Keratinocyte (primary cell): ENCODE measurements around the gene BET1. TPM values are rescaled to one million over a fixed set of nuclear protein-coding genes. Genes with fewer than 3 reads are reported as not detected.

Source experiments
- DNase-seq: peaks from one replicate; pipeline ENCODE4 v3.0.0-alpha.2; 2011; ENCODE audit warnings: low read depth, missing footprints, low spot score
- FAIRE-seq: peaks from 2 replicates; lab custom pipeline; 2011; peaks lifted over from hg19 to GRCh38; lab: Jason Lieb, UNC
- H2AFZ ChIP-seq: 2 replicates; pipeline ENCODE4 v1.6.0; 2012; ENCODE audit warnings: low read length, control low read depth, inconsistent platforms; ENCODE audit not compliant: control insufficient read depth
- H3K27ac ChIP-seq: 2 replicates; pipeline ENCODE4 v1.5.1; 2011; ENCODE audit warnings: low read length; ENCODE audit not compliant: control insufficient read depth, insufficient read depth
- H3K27me3 ChIP-seq: 3 replicates; pipeline ENCODE4 v1.6.0; 2011; ENCODE audit warnings: low read length; ENCODE audit not compliant: control insufficient read depth, insufficient read depth; ENCODE audit errors: extremely low read depth
- H3K36me3 ChIP-seq, 2 experiments: 2 replicates in 1 of 2; 3 replicates in 1 of 2; pipeline ENCODE4 v1.5.1; 2011; ENCODE audit warnings: low read length in 2 of 2, mild to moderate bottlenecking in 1 of 2; ENCODE audit not compliant: control insufficient read depth in 2 of 2, insufficient read depth in 2 of 2; ENCODE audit errors: extremely low read depth in 1 of 2
- H3K4me1 ChIP-seq: 3 replicates; pipeline ENCODE4 v1.5.1; 2011; ENCODE audit warnings: low read length; ENCODE audit not compliant: control insufficient read depth, insufficient read depth; ENCODE audit errors: extremely low read depth
- H3K4me2 ChIP-seq: 3 replicates; pipeline ENCODE4 v1.6.0; 2011; ENCODE audit warnings: low read depth, low read length; ENCODE audit not compliant: control insufficient read depth, insufficient read depth; ENCODE audit errors: extremely low read depth
- H3K4me3 ChIP-seq, 3 experiments: fragments of 200-600 bp in 1 of 3; sonication (generic) in 1 of 3; 2 replicates in 2 of 3; 3 replicates in 1 of 3; pipeline ENCODE4 v1.5.1; 2011 to 2016; ENCODE audit warnings: low read length in 3 of 3, mild to moderate bottlenecking in 3 of 3, control low read depth in 2 of 3, inconsistent platforms in 1 of 3, low read depth in 1 of 3, mixed read lengths in 1 of 3, mixed run types in 1 of 3, moderate library complexity in 1 of 3; ENCODE audit not compliant: control insufficient read depth in 2 of 3, insufficient read depth in 2 of 3; ENCODE audit errors: extremely low read depth in 1 of 3
- H3K79me2 ChIP-seq: 2 replicates; pipeline ENCODE4 v1.6.0; 2012; ENCODE audit warnings: low read length; ENCODE audit not compliant: control insufficient read depth, insufficient read depth
- H3K9ac ChIP-seq: 3 replicates; pipeline ENCODE4 v1.6.0; 2011; ENCODE audit warnings: low read length; ENCODE audit not compliant: control insufficient read depth, insufficient read depth; ENCODE audit errors: extremely low read depth
- H3K9me1 ChIP-seq: 3 replicates; pipeline ENCODE4 v1.6.0; 2011; ENCODE audit warnings: low read length; ENCODE audit not compliant: control insufficient read depth, insufficient read depth; ENCODE audit errors: extremely low read depth
- H3K9me3 ChIP-seq: 2 replicates; pipeline ENCODE4 v1.5.1; 2012; ENCODE audit warnings: low read depth, low read length; ENCODE audit not compliant: control insufficient read depth
- H4K20me1 ChIP-seq: 3 replicates; pipeline ENCODE4 v1.6.0; 2011; ENCODE audit warnings: low read length; ENCODE audit not compliant: control insufficient read depth, insufficient read depth; ENCODE audit errors: extremely low read depth
- CTCF ChIP-seq, 3 experiments: IDR thresholded peaks in 1 of 3; conservative IDR thresholded peaks in 1 of 3; optimal IDR thresholded peaks in 1 of 3; 2 replicates in 2 of 3; 3 replicates in 1 of 3; pipeline versions ENCODE3 to v1.5.1; 2011; ENCODE audit warnings: low read length in 3 of 3, mild to moderate bottlenecking in 3 of 3, moderate library complexity in 2 of 3, control low read depth in 1 of 3, inconsistent platforms in 1 of 3; ENCODE audit not compliant: insufficient read depth in 2 of 3; ENCODE audit errors: extremely low read depth in 1 of 3
- EZH2 ChIP-seq: IDR thresholded peaks from one replicate; pipeline ENCODE4 v1.6.1; 2012; ENCODE audit warnings: inconsistent platforms, mild to moderate bottlenecking, low read length, moderate library complexity
- dilution Hi-C: fragments of 300-500 bp; cut with MboI; formaldehyde crosslinking; loops from one replicate; pipeline ENCODE4 v1.7.0; 2020; ENCODE audit warnings: low sequenced_read_pairs; ENCODE audit not compliant: extremely low pct_ligation_motif_present
- polyA plus RNA-seq, 5 experiments: library from polyadenylated mRNA; depleted of rRNA in 3 of 5; stranded (reverse) in 3 of 5; stranded (forward) in 1 of 5; unstranded in 1 of 5; fragments of >200 nt; gene quantifications; 1 replicate in 1 of 5; 2 replicates in 3 of 5; 3 replicates in 1 of 5; pipeline versions ENCODE4 v1.2.1 to v1.2.3, GENCODE V29; 2011 to 2012; ENCODE audit warnings: missing spikeins in 2 of 5, low read depth in 1 of 5, low replicate concordance in 1 of 5

The BET1 gene
- polyA plus RNA-seq, 1 donor (not counting 4 experiments of a cell fraction or from before 2014, with no cell fraction given) = 38.1 TPM

GRCh38 chr7:94005753-94006152 lies 1.6 kb upstream of the BET1 start:
- Histone ChIP-seq H3K36me3 (no peaks in the 10 kb centered on the region), H4K20me1 (no peaks in the 10 kb centered on the region), H3K9ac (no peak overlapping the region), H3K27ac (no peak overlapping the region), H3K79me2 (peaks cover 26% of the 10 kb centered on the region), H3K4me1 (peaks cover 5% of the 10 kb centered on the region), H3K9me1 (no peaks in the 10 kb centered on the region), H3K27me3 (no peaks in the 10 kb centered on the region), H3K4me3 (no peak overlapping the region), H3K9me3 (no peaks in the 10 kb centered on the region), H3K4me2 (no peak overlapping the region), H2AFZ (no peak overlapping the region)
- DNase-seq (no peak), FAIRE-seq (no peak)
- TF ChIP-seq EZH2 (no peak), CTCF (optimal IDR thresholded peaks at IDR 0.05 in 1 of 3, IDR thresholded peaks at IDR 0.05 in 1 of 3, conservative IDR thresholded peaks at IDR 0.05 in 1 of 3; ENCODE audit: extremely low read depth in 1 of 3, insufficient read depth in 2 of 3, low read length in 3 of 3) (no peak)
- dilution Hi-C loops = no loop called here

- no peaks in the 10 kb centered on the region for H3K9me3 ChIP-seq
- H3K9ac ChIP-seq = peak overlapping the region; percentile 95
- peak overlapping the region; percentile 92 for H2AFZ ChIP-seq
- no peaks in the 10 kb centered on the region for H3K36me3 ChIP-seq
- peaks cover 30% of the 10 kb centered on the region for H3K79me2 ChIP-seq
- FAIRE-seq = peak; percentile 71
- H4K20me1 ChIP-seq = no peaks in the 10 kb centered on the region
- H3K4me1 ChIP-seq = peaks cover 5% of the 10 kb centered on the region
- peak overlapping the region; percentile 81 for H3K27ac ChIP-seq
- H3K9me1 ChIP-seq = no peaks in the 10 kb centered on the region
- dilution Hi-C loops = no loop called here
- no peak for DNase-seq
- TF ChIP-seq EZH2 (no peak), CTCF (optimal IDR thresholded peaks at IDR 0.05 in 1 of 3, IDR thresholded peaks at IDR 0.05 in 1 of 3, conservative IDR thresholded peaks at IDR 0.05 in 1 of 3; ENCODE audit: extremely low read depth in 1 of 3, insufficient read depth in 2 of 3, low read length in 3 of 3) (no peak)
- peak overlapping the region; percentile 85 to 86 (median 86) for H3K4me3 ChIP-seq
- H3K27me3 ChIP-seq = no peaks in the 10 kb centered on the region
- H3K4me2 ChIP-seq = peak overlapping the region; percentile 85
Measured at GRCh38 chr7:94003446-94004023, 620 bp downstream of the BET1 start.
